Right hindlimb (tissue), 1 donor: ENCODE data around the gene CARD16.
"Not testable (repeated sequence)": the region's sequence is repeated elsewhere in the genome, so short reads cannot be mapped to it uniquely, and the experiment has no call there.

ENCODE experiments used
- DNase-seq: peaks from one replicate; pipeline ENCODE4 v3.0.0-alpha.2; 2018

Gene CARD16

GRCh38 chr11:105044557-105045524 is at the start of gene CARD16:
Gene CARD16 (minus strand): TSS chr11:105045335. CDS start chr11:105045297, 38 bp downstream.
- peak; percentile 57 for DNase-seq

DNA sequence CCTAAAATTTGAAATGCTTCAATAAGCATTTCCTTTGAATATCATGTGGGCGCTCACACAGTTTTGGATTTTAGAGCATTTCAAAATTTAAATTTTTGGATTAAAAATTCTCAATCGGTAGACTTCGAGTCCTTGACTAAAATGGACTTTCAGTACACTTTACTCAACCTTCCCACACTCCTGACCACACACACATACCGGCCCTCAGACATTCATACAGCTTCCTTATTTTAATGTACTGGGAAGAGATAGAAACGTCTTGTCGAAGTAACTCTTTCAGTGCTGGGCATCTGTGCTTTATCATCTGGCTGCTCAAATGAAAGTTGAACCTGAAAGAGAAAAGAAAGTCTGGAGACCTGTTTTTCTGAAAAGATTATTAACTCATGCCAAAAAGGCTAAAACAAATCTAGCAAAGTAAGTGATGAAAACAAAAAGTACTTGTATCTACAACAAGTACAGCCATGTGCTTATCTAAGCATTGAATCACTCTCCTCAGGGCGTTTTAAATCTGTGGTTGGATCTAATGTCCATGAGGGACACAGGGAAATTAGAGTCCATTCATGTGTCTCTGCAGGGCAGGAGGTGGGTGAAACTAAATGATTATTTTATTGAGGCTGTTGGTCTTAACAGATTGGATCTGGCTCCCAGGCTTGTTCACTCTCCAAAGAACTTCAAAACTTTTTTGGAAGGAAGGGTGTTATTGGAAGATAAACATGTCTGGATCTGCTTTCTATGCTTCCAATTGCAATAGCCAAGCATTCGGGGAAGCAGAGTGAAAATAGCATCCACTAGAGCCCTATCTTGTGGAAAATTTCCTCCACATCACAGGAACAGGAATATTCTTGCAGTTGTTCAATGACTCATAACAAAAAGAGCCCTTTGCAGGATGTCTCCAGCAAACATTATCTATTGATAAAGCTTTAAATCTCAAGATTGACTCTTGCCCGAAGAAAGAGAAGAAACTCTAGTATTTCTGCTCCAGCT is 47.4 kb upstream of the CARD16 start:
- DNase-seq: no peak

DNA sequence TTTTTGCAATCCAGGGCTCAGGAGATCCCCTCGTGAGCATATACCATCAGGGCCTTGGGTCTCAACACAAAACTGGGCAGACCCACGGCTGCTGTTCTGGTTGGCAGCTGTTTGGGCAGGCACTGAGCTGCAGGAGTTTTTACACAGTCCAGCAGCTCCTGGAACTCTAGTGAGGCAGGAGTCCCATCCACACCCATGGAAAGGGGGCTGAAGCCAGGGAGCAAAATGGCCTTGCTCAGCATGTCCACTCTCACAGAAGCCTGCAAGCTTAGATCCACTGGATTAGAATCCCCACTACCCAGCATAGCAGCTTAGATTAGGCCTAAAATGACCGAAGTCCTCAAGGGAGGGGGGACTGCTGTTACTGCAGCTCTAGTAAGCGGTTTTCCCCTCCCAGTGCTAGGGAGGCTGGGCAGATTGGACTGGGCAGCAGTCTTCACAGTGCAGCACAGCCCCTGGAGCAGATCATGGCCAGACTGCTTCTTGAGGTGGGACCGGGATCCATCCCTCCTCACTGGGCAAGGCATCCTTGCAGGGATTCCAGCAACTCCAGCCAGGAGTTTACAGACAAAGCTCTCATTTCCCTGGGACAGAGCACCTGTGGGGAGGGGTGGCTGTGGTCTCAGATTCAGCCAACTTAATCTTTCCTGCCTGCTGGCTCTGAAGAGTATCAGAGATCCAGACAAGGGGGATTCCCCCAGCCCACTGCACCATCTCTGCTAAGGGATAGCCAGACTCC is 36.4 kb upstream of the CARD16 start:
- DNase-seq: no peak

DNA sequence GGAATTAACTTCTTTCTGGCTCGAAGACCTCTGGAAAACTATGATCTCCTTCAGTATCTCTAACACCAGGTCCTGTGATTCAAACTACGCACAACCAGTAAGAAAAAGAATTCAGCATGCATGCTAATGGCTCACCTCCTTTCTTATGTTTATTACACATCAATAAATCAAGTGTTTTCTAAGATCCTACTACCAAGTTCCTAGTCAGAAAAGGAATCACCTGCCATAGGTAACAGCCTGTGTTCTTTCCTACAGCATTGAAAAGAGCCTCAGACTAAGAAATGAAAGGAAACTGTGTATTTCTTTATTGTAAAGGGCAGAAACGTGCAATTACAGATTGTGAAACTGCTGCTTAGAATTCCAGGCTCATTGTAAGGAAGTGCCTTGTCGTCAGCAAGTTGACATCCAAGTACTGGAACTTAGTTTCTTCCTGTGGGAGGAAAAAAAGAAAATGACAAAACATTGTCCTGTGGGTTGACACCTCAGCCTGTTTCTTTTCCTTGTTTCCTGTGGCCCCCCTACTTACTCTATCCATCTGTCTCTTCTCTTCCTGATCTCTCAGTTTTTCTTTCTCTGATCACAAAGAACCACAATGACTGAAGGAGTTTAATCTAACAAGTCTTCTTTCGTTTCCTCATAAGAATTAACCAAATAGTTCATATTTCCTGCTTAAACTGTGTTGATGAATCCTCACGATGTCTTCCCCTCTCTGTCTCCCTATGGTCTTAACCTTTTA is 35.2 kb upstream of the CARD16 start:
- not testable (repeated sequence) for DNase-seq

DNA sequence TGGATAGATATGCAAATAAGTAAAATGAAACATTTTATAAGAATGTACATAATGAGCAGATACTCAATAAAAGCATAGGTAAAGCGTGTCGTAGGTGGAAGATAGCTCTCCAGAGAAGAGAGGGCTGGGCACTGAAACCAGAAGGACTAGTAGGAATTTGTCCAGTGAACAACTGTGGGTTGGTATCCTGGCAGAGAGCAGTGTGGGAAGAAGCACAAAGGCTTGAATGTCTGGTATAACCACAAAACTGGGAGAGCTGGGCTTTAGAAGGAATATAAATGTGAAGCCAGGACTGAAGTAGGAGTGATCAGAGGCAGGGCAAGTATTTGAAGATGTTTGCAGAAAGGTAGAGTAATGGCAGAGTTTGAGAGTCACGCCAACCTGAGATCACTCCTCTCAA is 33.1 kb upstream of the CARD16 start:
- no peak for DNase-seq

DNA sequence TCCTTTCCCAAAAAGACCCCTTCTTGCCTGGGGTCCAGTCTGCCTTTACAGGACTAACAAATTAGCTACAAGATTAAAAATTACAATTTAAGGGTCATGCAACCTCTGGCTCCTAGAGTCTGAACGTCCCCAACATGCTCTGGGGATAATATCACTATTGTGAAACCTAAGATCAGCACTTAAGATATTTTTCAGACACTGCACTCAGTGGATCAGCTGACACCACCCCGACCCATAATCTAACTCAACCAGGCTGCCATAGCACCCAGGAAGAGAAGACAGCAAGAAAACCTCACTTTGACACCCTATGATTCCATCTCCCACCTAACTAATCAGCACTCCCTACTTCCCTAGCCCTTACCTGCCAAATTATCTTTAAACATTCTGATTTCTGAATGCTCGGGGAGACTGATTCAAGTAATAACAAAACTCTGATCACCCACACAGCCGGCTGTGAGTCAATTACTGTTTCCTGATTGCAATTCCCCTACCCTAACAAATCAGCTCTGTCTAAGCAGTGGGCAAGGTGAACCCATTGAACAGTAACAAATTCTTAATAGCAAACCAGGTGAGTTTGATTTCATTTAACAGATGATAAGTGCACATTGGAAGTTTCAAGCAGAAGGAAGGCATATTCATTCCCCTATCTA is 32.1 kb upstream of the CARD16 start:
- DNase-seq: not testable (repeated sequence)

- DNase-seq: no peak
Measured at GRCh38 chr11:105074166-105074530, 29.0 kb upstream of the CARD16 start.

- DNase-seq: no peak
Measured at GRCh38 chr11:105073456-105074165, 28.5 kb upstream of the CARD16 start.

DNA sequence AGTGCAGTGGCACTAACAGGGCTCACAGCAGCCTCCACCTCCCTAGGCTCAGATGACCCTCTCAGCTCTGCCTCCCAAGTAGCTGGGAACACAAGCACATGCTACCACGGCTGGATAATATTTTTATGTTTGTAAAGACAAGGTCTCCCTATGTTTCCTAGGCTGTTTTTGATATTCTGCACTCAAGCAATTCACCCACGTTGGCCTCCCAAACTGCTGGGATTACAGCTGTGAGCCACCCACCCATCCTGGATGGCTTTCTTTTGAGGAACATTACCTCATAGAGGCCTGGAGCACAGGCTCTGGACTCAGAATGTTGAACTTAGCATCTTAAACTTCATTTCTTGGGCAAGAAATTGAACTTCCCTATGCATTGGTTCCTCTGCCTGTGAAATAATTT is 26.9 kb upstream of the CARD16 start:
- not testable (repeated sequence) for DNase-seq

DNA sequence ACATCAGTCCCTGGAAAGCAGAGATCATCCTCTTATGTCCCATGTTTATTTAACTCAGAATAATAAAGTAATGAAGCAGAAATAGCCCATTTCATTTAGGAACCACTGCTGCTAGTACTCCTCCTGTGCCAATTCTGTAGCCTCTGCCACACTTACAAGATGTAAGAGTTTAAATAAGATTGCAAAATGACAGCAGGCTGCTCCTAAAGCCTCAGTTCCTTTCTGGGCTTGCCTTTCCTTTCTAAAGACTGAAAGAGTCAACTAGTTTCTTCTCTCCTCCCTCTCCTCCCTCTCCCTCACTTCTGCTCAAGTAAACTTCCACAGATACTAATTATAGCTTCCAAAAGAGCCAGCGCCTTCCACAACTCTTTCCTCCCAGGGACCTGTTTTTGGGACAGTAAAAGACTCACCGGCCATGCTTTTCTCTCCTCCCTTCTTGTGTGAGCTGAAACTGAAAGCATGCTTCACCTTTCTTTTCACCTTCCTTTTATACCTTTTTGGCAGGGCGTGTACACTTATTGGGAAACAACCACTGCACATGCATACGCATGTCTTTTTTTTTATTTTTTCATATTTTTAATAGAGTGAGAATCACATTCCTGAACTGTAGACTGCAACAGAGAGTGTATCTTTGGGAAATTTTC is 26.1 kb upstream of the CARD16 start:
- DNase-seq: no peak

GRCh38 chr11:105070306-105070705 is 25.2 kb upstream of the CARD16 start:
- DNase-seq: no peak

DNA sequence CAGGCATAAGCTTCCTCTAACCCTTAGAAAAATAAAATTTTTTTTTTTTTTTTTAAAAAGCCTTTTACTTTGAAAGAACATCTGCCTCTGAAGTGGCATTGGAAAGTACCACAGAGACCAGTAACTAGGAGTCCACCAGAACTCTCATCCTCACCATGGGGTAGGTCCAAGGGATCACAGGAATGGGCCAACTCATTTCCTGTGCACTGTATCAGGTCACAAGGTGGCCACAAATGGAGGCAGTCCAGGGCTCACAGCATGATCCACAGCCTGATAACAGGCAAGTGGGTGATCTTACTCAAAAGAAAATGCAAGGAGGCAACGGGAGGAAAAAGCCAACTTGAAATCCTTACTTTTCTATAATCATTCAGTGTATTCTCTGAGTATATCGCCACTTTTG is 24.6 kb upstream of the CARD16 start:
- DNase-seq: not testable (repeated sequence)

GRCh38 chr11:105063245-105063941 is 18.3 kb upstream of the CARD16 start:
- DNase-seq: not testable (repeated sequence)

- DNase-seq: no peak
Measured at GRCh38 chr11:105057432-105057831, 12.3 kb upstream of the CARD16 start.

- no peak for DNase-seq
Measured at GRCh38 chr11:105056446-105056845, 11.3 kb upstream of the CARD16 start.

DNA sequence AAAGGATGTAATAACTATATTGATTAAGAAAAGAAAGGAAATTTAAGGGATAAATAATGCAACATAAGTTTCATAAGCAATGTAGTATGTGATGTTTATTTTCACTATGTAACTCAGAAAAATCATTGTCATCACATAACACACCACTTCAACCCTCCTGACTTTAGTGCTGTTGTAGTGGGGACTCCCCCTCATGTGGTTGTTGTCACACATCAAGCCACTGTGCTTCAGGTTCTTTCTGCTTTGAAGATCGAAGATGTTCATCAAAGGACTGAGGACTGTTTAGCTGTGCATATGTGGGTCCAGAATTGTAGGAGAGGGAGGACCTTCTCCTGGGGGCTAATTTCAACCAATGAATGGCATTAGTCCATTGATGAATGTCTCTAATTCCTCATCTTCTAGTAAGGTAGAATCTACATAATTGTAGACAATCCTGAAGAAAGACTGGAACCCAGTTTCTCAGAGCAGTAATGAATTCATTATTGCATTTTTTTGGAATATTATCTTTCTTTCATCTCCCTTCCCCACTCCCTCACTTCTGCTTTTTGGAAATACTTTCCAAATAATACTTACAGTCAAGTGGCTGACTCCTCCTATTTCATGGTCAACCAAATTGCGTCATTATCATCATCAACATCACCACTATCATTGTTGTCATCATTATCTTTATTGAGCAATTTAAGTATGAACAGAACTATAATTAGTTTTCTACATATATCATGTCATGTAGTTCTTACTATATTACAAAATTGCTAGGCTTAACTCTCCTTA is 9.8 kb upstream of the CARD16 start:
- DNase-seq: no peak

GRCh38 chr11:105052487-105052886 is 7.4 kb upstream of the CARD16 start:
- DNase-seq: no peak

- DNase-seq: no peak
Measured at GRCh38 chr11:105051559-105051958, 6.4 kb upstream of the CARD16 start.

DNA sequence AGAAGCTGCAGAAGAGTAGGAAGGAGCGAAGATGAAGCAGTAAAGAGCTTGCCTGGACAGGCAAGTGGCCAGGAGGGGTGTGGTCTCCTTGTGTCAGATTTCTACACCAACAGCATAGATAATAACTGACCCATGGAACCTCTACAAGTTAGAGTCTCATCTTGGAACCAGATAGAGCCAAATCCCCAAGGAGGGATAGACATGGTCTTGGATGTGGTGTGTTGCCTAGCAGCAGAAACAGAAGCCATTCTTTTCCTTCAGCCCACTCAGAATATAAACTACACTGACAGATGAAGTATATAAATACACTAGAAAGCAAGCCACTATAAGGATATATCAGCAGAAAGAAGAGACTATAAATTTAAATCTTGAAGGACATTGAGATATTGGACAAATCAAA is 4.3 kb upstream of the CARD16 start:
- DNase-seq: no peak
